HFFc6 (cell line): ENCODE data around the gene VAT1. TPM values are rescaled to one million over a fixed set of nuclear protein-coding genes. Genes with fewer than 3 reads are reported as not detected.

Source experiments
- DNase-seq: peaks from one replicate; pipeline ENCODE4 v3.0.0-alpha.2; 2018
- H3K27ac Mint-ChIP-seq: 2 replicates; pipeline ENCODE4 v1.8.0; 2020; ENCODE audit warnings: mild to moderate bottlenecking, mixed read lengths
- H3K27me3 Mint-ChIP-seq: 2 replicates; pipeline ENCODE4 v1.8.0; 2021; ENCODE audit warnings: mild to moderate bottlenecking, moderate library complexity, mixed read lengths; ENCODE audit not compliant: insufficient read depth
- H3K36me3 Mint-ChIP-seq: 2 replicates; pipeline ENCODE4 v1.8.0; 2021; ENCODE audit warnings: low read depth, mixed read lengths
- H3K4me1 Mint-ChIP-seq: 2 replicates; pipeline ENCODE4 v1.8.0; 2020; ENCODE audit warnings: low read depth, mixed read lengths
- H3K4me3 Mint-ChIP-seq: 2 replicates; pipeline ENCODE4 v1.8.0; 2020; ENCODE audit warnings: mild to moderate bottlenecking, moderate library complexity, mixed read lengths
- H3K9me3 Mint-ChIP-seq: 2 replicates; pipeline ENCODE4 v1.8.0; 2020; ENCODE audit warnings: mild to moderate bottlenecking, mixed read lengths
- total RNA-seq, 6 experiments: library from RNA; stranded (reverse); fragmentation: NEBNext Ultra II Directional; extraction: Animal tissue kit (Norgen Biotek cat#: 25700); gene quantifications; 2 replicates in 1 of 6; 3 replicates in 5 of 6; pipeline ENCODE4 v1.2.3, GENCODE V29; 2021
- TF ChIP-seq, protein P1 (sequence below): fragments of 200-600 bp; sonication (generic); IDR thresholded peaks from 2 replicates; pipeline ENCODE4 v1.5.0; 2021; ENCODE audit warnings: antibody characterized with exemption, mild to moderate bottlenecking

VAT1 gene
- total RNA-seq, 6 experiments from 2014 or later = 150 to 274 (median 244) TPM

DNA sequence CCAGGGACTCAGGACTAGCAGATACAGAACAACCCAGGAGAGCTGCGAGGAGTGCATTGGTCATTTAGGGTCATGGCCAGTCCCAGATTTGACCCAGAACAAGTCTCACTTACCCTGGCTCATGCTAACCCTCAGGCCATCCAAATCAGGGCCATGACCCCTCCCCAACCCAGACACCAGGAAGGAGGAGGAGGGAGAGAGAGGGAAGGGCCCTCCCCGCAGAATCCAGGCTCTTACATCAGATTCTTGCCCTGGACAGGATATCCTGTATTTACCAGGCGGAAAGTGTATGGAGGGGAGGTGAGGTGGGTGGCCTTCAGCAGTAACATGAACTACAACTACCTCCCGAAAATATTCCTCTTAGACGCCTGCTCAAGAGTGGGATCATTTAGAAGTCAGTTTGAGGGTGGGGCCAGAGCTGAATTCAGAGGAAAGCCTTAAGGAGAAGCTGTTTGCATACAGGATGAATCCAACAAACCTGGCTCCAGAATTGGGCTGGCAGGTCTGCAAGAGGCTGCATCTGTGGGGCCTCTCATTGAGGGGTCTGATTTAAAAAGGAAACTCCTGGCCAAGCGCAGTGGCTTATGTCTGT, 2.1 kb downstream of the VAT1 start:
- TF ChIP-seq, protein P1, sequence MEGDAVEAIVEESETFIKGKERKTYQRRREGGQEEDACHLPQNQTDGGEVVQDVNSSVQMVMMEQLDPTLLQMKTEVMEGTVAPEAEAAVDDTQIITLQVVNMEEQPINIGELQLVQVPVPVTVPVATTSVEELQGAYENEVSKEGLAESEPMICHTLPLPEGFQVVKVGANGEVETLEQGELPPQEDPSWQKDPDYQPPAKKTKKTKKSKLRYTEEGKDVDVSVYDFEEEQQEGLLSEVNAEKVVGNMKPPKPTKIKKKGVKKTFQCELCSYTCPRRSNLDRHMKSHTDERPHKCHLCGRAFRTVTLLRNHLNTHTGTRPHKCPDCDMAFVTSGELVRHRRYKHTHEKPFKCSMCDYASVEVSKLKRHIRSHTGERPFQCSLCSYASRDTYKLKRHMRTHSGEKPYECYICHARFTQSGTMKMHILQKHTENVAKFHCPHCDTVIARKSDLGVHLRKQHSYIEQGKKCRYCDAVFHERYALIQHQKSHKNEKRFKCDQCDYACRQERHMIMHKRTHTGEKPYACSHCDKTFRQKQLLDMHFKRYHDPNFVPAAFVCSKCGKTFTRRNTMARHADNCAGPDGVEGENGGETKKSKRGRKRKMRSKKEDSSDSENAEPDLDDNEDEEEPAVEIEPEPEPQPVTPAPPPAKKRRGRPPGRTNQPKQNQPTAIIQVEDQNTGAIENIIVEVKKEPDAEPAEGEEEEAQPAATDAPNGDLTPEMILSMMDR = no peak
- H3K4me1 Mint-ChIP-seq = peaks cover 44% of the 10 kb centered on the region
- no peaks in the 10 kb centered on the region for H3K9me3 Mint-ChIP-seq
- H3K27ac Mint-ChIP-seq = peak overlapping the region; percentile 74; the same call in 1 of the 2 replicates
- no peak for DNase-seq
- H3K36me3 Mint-ChIP-seq = peaks cover 9% of the 10 kb centered on the region
- peak overlapping the region; percentile 90 for H3K4me3 Mint-ChIP-seq
- H3K27me3 Mint-ChIP-seq = no peaks in the 10 kb centered on the region; the same call in 1 of the 2 replicates

DNA sequence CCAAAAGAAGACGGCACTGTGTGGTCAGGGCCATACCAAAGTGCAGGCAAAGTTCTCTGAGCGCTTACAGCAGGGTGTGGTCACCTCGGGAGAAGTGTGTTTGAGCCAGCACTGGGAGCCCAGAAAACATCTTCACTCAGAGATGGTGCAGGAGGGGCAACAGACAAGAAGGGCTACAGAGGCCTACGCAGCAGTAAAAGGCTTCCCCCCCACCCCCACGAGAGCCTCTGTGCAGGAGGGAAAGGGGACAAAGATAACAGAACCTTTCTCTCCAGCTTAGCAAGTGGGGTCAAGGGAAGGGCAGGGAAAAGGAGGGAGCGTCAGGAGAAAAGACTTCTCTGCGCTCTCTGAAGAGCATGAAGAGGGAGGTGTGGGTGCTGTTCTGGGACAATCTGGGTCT, 2.8 kb downstream of the VAT1 start:
- Mint-ChIP-seq H3K36me3 (peaks cover 9% of the 10 kb centered on the region), H3K4me1 (peaks cover 44% of the 10 kb centered on the region), H3K27ac (peak overlapping the region; percentile 74), H3K9me3 (no peaks in the 10 kb centered on the region), H3K4me3 (peak overlapping the region; percentile 90; the same call in 1 of the 2 replicates), H3K27me3 (no peaks in the 10 kb centered on the region; the same call in 1 of the 2 replicates)
- DNase-seq = no peak
- TF ChIP-seq, protein P1 = no peak

DNA sequence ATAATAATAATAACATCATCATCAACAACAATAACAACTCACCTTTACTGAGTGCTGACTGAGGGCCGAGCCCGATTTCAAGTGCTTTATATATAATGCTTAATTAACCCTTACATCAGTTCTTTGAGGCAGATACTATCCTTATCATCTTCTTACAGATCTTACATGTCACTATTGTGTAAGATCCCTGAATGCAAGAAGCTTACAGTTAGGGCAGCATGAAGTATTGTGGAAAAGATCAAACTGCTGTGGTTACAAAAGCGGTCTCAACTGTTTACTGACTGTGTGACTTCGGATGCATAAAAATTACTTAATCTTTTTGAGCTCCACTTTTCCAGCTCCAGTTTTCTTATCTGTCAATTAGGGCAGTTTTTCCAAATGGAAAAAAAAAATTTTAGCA, 3.3 kb downstream of the VAT1 start:
- DNase-seq = no peak
- TF ChIP-seq, protein P1 = no peak
- peaks cover 42% of the 10 kb centered on the region for H3K4me1 Mint-ChIP-seq
- no peaks in the 10 kb centered on the region for H3K27me3 Mint-ChIP-seq
- H3K4me3 Mint-ChIP-seq = peak overlapping the region; percentile 15; the same call in 1 of the 2 replicates
- peak overlapping the region; percentile 45; the same call in 1 of the 2 replicates for H3K27ac Mint-ChIP-seq
- peaks cover 9% of the 10 kb centered on the region for H3K36me3 Mint-ChIP-seq
- H3K9me3 Mint-ChIP-seq = no peaks in the 10 kb centered on the region

DNA sequence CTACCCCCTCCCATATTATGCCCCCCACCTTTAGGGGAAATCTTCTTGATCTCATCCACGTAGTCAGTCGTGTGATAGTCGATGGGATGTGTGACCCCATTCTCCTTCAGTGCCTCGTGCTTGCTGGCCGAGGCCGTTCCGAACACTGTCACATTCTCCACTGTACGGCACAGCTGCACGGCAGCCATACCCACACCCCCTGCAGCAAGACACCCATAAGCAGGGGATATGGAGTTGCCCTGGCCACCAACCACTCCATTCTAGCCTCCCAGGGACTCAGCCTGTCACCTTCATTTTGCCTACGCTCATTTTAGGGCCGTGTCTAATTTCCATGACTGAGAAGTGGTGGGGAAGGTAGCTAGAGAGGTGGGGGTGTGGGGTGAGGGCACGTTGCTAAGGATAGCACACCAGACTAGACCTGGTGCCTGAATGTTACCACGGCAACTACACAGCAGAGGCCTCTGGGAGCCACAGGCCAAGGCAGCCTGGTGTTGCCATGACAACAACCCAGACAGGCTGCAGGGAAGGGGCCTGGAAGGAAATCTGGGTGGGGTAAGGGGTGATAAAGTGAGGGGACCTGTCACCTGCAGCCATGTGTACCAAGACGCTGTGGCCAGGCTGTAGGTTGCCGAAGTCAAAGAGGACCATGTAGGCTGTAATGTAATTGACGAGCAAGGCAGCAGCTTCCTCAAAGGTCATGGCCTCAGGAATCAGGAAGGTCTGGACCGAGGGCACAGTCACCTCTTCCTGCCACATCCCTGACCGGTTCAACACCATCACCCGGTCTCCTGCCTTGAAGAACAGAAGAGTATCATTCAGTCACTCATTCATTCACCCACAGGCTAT, 4.0 kb downstream of the VAT1 start:
- TF ChIP-seq, protein P1 = no peak
- no peaks in the 10 kb centered on the region for H3K27me3 Mint-ChIP-seq
- peaks cover 42% of the 10 kb centered on the region for H3K4me1 Mint-ChIP-seq
- H3K36me3 Mint-ChIP-seq = peaks cover 9% of the 10 kb centered on the region
- no peak for DNase-seq
- peak overlapping the region; percentile 45 for H3K27ac Mint-ChIP-seq
- H3K4me3 Mint-ChIP-seq = no peak overlapping the region; the same call in 1 of the 2 replicates
- H3K9me3 Mint-ChIP-seq = no peaks in the 10 kb centered on the region

DNA sequence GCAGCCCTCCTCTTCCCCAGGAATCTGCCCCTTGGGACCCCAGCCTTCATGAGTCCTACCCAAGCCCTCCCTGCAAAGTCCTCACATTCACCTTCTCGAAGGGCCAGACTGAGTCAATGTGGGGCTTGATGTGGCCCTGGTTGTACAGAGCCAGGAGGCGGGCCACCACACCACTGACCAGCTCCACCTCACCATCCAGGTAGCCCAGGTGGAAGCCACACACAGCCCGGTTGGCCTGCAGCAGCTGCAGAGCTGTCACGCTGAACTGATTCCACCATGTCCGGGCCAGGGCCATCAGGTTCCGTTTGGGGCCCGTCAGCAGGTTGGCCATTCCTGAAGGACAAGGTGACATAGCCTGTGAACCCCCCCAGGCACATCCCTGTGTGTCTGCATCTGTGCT, 6.0 kb downstream of the VAT1 start:
- Mint-ChIP-seq H3K36me3 (peaks cover 9% of the 10 kb centered on the region), H3K9me3 (no peaks in the 10 kb centered on the region), H3K4me1 (peaks cover 42% of the 10 kb centered on the region), H3K27ac (no peak overlapping the region), H3K4me3 (no peak overlapping the region), H3K27me3 (no peaks in the 10 kb centered on the region; the same call in 1 of the 2 replicates)
- TF ChIP-seq, protein P1 = no peak
- no peak for DNase-seq
